ENCODE data around the gene NBPF14.
"Not testable (repeated sequence)": the region's sequence is repeated elsewhere in the genome, so short reads cannot be mapped to it uniquely, and the experiment has no call there.

Gene NBPF14

GRCh38 chr1:148595911-148596310 lies at the start of gene NBPF14:
TSS of gene NBPF14 (minus strand) at chr1:148596011. CDS start at chr1:148595717, 294 bp downstream.
- not testable (repeated sequence) for DNase-seq

GRCh38 chr1:148625451-148625850 lies 29.6 kb upstream of the NBPF14 start:
- not testable (repeated sequence) for DNase-seq

GRCh38 chr1:148618216-148618615 lies 22.4 kb upstream of the NBPF14 start:
- DNase-seq, result not testable (repeated sequence)

GRCh38 chr1:148605266-148605665 lies 9.5 kb upstream of the NBPF14 start:
- not testable (repeated sequence) for DNase-seq

- DNase-seq, result not testable (repeated sequence)
Observed at GRCh38 chr1:148595360-148595759, 451 bp downstream of the NBPF14 start.

GRCh38 chr1:148591098-148591497 lies 4.7 kb downstream of the NBPF14 start:
- DNase-seq, result not testable (repeated sequence)

- DNase-seq, result not testable (repeated sequence)
Observed at GRCh38 chr1:148532158-148532557, 63.7 kb downstream of the NBPF14 start.

- DNase-seq, result peak; percentile 79 to 82
Observed at GRCh38 chr1:148529101-148529567, 66.7 kb downstream of the NBPF14 start.

- not testable (repeated sequence) for DNase-seq
Observed at GRCh38 chr1:148528591-148528990, 67.2 kb downstream of the NBPF14 start.

- DNase-seq, result not testable (repeated sequence)
Observed at GRCh38 chr1:148526587-148526986, 69.2 kb downstream of the NBPF14 start.

- DNase-seq, result not testable (repeated sequence)
Observed at GRCh38 chr1:148523205-148524144, 72.3 kb downstream of the NBPF14 start.

- DNase-seq, result peak; percentile 88 to 93
Observed at GRCh38 chr1:148522561-148523204, 73.1 kb downstream of the NBPF14 start.

- DNase-seq, result peak; percentile 79 to 84
Observed at GRCh38 chr1:148522072-148522471, 73.7 kb downstream of the NBPF14 start.

GRCh38 chr1:148514310-148514709 lies 81.5 kb downstream of the NBPF14 start:
- not testable (repeated sequence) for DNase-seq

GRCh38 chr1:148512571-148513184 lies 83.1 kb downstream of the NBPF14 start:
- DNase-seq, result not testable (repeated sequence)

- not testable (repeated sequence) for DNase-seq
Observed at GRCh38 chr1:148493933-148494332, 101.9 kb downstream of the NBPF14 start.

GRCh38 chr1:148483029-148483428 lies 112.8 kb downstream of the NBPF14 start, which contains the start of gene PPIAL4G:
TSS of gene PPIAL4G (minus strand) at chr1:148483302. CDS start at chr1:148483252, 50 bp downstream.
- not testable (repeated sequence) for DNase-seq

All from activated CD4-positive, alpha-beta T cell treated with anti-CD3 and anti-CD28 coated beads, Interleukin-2, amount 50 U/mL, for 48 hours (primary cell).